A549 (cell line): ENCODE results near the gene COPS4. TPM values are rescaled to one million over a fixed set of nuclear protein-coding genes. Genes with fewer than 3 reads are reported as not detected.

ENCODE experiments used
- ATAC-seq, 2 experiments: fragments of 200-7000 bp in 1 of 2; fragments of >200 bp in 1 of 2; cut with Nextera tagmentation in 1 of 2; cut with Tn5 transposase in 1 of 2; 3 replicates each; pipeline versions ENCODE4 v1.8.0 to v1.9.1; 2018 to 2020; ENCODE audit warnings: mild to moderate bottlenecking in 1 of 2, moderate library complexity in 1 of 2
- CTCF ChIA-PET: fragments of 300-600 bp; sonication (Branson Sonifier 250); formaldehyde crosslinking; extraction: SDS; loops from one replicate; lab custom pipeline; 2021; ENCODE audit warnings: antibody characterized with exemption, inconsistent platforms; lab: Yijun Ruan, JAX
- POLR2A ChIA-PET: fragments of 350-600 bp; formaldehyde crosslinking; extraction: SDS; loops from one replicate; lab custom pipeline; 2021; ENCODE audit warnings: antibody characterized with exemption, inconsistent platforms; lab: Yijun Ruan, JAX
- DNase-seq, 2 experiments: peaks; one replicate each; pipeline versions ENCODE4 v3.0.0 to v3.0.0-alpha.2; 2011 to 2016; ENCODE audit warnings: low read depth in 1 of 2, low spot score in 1 of 2
- FAIRE-seq: peaks from 2 replicates; lab custom pipeline; 2011; peaks lifted over from hg19 to GRCh38; lab: Jason Lieb, UNC
- H3K27ac ChIP-seq, 2 experiments: fragments of >200 bp; sonication (Bioruptor Twin); formaldehyde crosslinking; 3 replicates each; pipeline ENCODE4 v1.5.1; 2016 to 2017
- H3K4me1 ChIP-seq: fragments of >200 bp; sonication (Bioruptor Twin); formaldehyde crosslinking; 3 replicates; pipeline ENCODE4 v1.6.1; 2016
- H3K4me2 ChIP-seq: fragments of >200 bp; sonication (Bioruptor Twin); formaldehyde crosslinking; 3 replicates; pipeline ENCODE4 v1.6.1; 2016
- H3K4me3 ChIP-seq: fragments of >200 bp; sonication (Bioruptor Twin); formaldehyde crosslinking; 3 replicates; pipeline ENCODE4 v1.5.1; 2016
- H3K9me3 ChIP-seq: fragments of >200 bp; sonication (Bioruptor Twin); formaldehyde crosslinking; 3 replicates; pipeline ENCODE4 v1.6.1; 2016
- CEBPB ChIP-seq, 2 experiments: fragments of >200 bp in 1 of 2; sonication (Bioruptor Twin) in 1 of 2; formaldehyde crosslinking in 1 of 2; IDR thresholded peaks; 2 replicates each; pipeline ENCODE4 v1.6.1; 2012 to 2016
- CHD4 ChIP-seq: fragments of 200-600 bp; sonication (generic); IDR thresholded peaks from 2 replicates; pipeline ENCODE4 v1.6.1; 2016; ENCODE audit warnings: antibody characterized with exemption, mild to moderate bottlenecking, borderline replicate concordance
- EHF ChIP-seq: fragments of 250-450 bp; sonication (Bioruptor Pico); IDR thresholded peaks from 2 replicates; pipeline ENCODE4 v1.5.0; 2020; ENCODE audit warnings: mild to moderate bottlenecking
- EHMT2 ChIP-seq: fragments of 200-600 bp; sonication (generic); IDR thresholded peaks from 2 replicates; pipeline ENCODE4 v1.6.1; 2016; ENCODE audit warnings: antibody characterized with exemption, low read depth, mild to moderate bottlenecking, moderate library complexity
- ESRRA ChIP-seq: fragments of 150-350 bp; IDR thresholded peaks from 2 replicates; pipeline ENCODE4 v1.6.1; 2014; ENCODE audit warnings: mild to moderate bottlenecking, low read length, borderline replicate concordance
- FOXS1 ChIP-seq: fragments of 250-450 bp; sonication (Bioruptor Pico); IDR thresholded peaks from 2 replicates; pipeline ENCODE4 v1.5.0; 2020; ENCODE audit warnings: mild to moderate bottlenecking, moderate library complexity
- HOXA7 ChIP-seq: fragments of 250-450 bp; sonication (Bioruptor Pico); IDR thresholded peaks from 2 replicates; pipeline ENCODE4 v1.5.0; 2020; ENCODE audit warnings: mild to moderate bottlenecking, moderate library complexity
- HOXB5 ChIP-seq: fragments of 250-450 bp; sonication (Bioruptor Pico); IDR thresholded peaks from 2 replicates; pipeline ENCODE4 v1.5.0; 2020; ENCODE audit warnings: mild to moderate bottlenecking, moderate library complexity
- JUNB ChIP-seq: fragments of >200 bp; sonication (Bioruptor Twin); formaldehyde crosslinking; IDR thresholded peaks from 2 replicates; pipeline ENCODE4 v1.6.1; 2016
- KDM1A ChIP-seq: fragments of 200-600 bp; sonication (generic); IDR thresholded peaks from 2 replicates; pipeline ENCODE4 v1.6.1; 2016; ENCODE audit warnings: low read depth, mild to moderate bottlenecking
- KDM5A ChIP-seq: fragments of 200-600 bp; sonication (generic); IDR thresholded peaks from 2 replicates; pipeline ENCODE4 v1.6.1; 2016; ENCODE audit warnings: antibody characterized with exemption, mild to moderate bottlenecking
- MAFK ChIP-seq: fragments of 450-650 bp; IDR thresholded peaks from 2 replicates; pipeline ENCODE4 v1.6.1; 2014; ENCODE audit not compliant: partially characterized antibody
- NPAS2 ChIP-seq: fragments of 250-450 bp; sonication (Bioruptor Pico); IDR thresholded peaks from 2 replicates; pipeline ENCODE4 v1.8.0; 2022; ENCODE audit warnings: mild to moderate bottlenecking, moderate library complexity, borderline replicate concordance
- NR3C1 ChIP-seq: fragments of >200 bp; sonication (Bioruptor Twin); formaldehyde crosslinking; IDR thresholded peaks from 3 replicates; pipeline ENCODE4 v1.6.1; 2017
- POLR2AphosphoS2 ChIP-seq: conservative IDR thresholded peaks from 2 replicates; pipeline ENCODE4 v1.6.1; 2012; ENCODE audit warnings: low read length, improper control_type of control experiment, inconsistent platforms
- RARB ChIP-seq: fragments of 250-450 bp; sonication (Bioruptor Pico); IDR thresholded peaks from 2 replicates; pipeline ENCODE4 v1.8.0; 2021; ENCODE audit warnings: mild to moderate bottlenecking, moderate library complexity
- RNF2 ChIP-seq: fragments of 200-600 bp; sonication (generic); IDR thresholded peaks from 2 replicates; pipeline ENCODE4 v1.6.1; 2016; ENCODE audit warnings: low read depth, mild to moderate bottlenecking, antibody characterized with exemption, moderate library complexity, borderline replicate concordance
- SMC3 ChIP-seq: fragments of >200 bp; sonication (Bioruptor Twin); formaldehyde crosslinking; IDR thresholded peaks from 3 replicates; pipeline ENCODE4 v1.6.1; 2018; ENCODE audit warnings: inconsistent platforms
- ZFP36 ChIP-seq: fragments of 450-650 bp; IDR thresholded peaks from 2 replicates; pipeline ENCODE4 v1.6.1; 2014; ENCODE audit warnings: borderline replicate concordance; ENCODE audit not compliant: partially characterized antibody
- ZNF302 ChIP-seq: fragments of 250-450 bp; sonication (Bioruptor Pico); IDR thresholded peaks from 2 replicates; pipeline ENCODE4 v1.9.0; 2021; ENCODE audit warnings: inconsistent platforms, mild to moderate bottlenecking, moderate library complexity
- WGBS: methylation state at CpG from one replicate; pipeline ENCODE4 v1.1.6; 2017; ENCODE audit errors: missing lambda C conversion rate; 5-methylcytosine and 5-hydroxymethylcytosine counted together
- polyA plus RNA-seq, 4 experiments: library from polyadenylated mRNA; depleted of rRNA in 3 of 4; stranded (reverse); fragments of >200 nt; fragmentation: RNase III in 1 of 4; extraction: RNeasy Plus Mini Kit Qiagen cat#74134 plus additional on column Dnase treatment in 1 of 4; gene quantifications; 2 replicates in 3 of 4; 3 replicates in 1 of 4; pipeline ENCODE4 v1.2.3, GENCODE V29; 2011 to 2017
- TF ChIP-seq, protein P1 (sequence below): IDR thresholded peaks from 2 replicates; pipeline ENCODE4 v1.6.1; 2012
- TF ChIP-seq, protein P2 (sequence below): IDR thresholded peaks from 2 replicates; pipeline ENCODE4 v1.6.1; 2012
- TF ChIP-seq, protein P3 (sequence below): fragments of >200 bp; sonication (Bioruptor Twin); formaldehyde crosslinking; IDR thresholded peaks from 3 replicates; pipeline ENCODE4 v1.5.1; 2016

The COPS4 gene
- polyA plus RNA-seq, 2 of the 4 experiments (the other 2 are of a cell fraction), result 36.5 to 36.8 TPM

- TF ChIP-seq, protein P1, sequence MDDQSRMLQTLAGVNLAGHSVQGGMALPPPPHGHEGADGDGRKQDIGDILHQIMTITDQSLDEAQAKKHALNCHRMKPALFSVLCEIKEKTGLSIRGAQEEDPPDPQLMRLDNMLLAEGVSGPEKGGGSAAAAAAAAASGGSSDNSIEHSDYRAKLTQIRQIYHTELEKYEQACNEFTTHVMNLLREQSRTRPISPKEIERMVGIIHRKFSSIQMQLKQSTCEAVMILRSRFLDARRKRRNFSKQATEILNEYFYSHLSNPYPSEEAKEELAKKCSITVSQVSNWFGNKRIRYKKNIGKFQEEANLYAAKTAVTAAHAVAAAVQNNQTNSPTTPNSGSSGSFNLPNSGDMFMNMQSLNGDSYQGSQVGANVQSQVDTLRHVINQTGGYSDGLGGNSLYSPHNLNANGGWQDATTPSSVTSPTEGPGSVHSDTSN, result no peak
- TF ChIP-seq EHF (no peak), HOXB5 (CRISPR knock-in tag) (no peak), CEBPB (IDR thresholded peaks at IDR 0.05) (no peak), KDM5A (no peak), ZNF302 (CRISPR knock-in tag) (no peak), EHMT2 (no peak), HOXA7 (CRISPR knock-in tag) (no peak), MAFK (no peak), NPAS2 (CRISPR knock-in tag) (no peak), KDM1A (no peak), CHD4 (no peak), RARB (CRISPR knock-in tag) (no peak), ZFP36 (no peak), RNF2 (no peak), NR3C1 (no peak), JUNB (no peak), FOXS1 (CRISPR knock-in tag) (no peak), SMC3 (no peak)
- TF ChIP-seq, protein P2, sequence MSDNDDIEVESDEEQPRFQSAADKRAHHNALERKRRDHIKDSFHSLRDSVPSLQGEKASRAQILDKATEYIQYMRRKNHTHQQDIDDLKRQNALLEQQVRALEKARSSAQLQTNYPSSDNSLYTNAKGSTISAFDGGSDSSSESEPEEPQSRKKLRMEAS, result no peak
- TF ChIP-seq, all 56 proteins: peak for 0
- WGBS, result 96% methylated on average over 2 of the region's 2 CpGs
- H3K9me3 ChIP-seq, result no peaks in the 10 kb centered on the region
- H3K27ac ChIP-seq, result no peak overlapping the region
- peaks cover 21% of the 10 kb centered on the region for H3K4me1 ChIP-seq
- DNase-seq (no peak), FAIRE-seq (no peak), ATAC-seq (no peak)
- no peak overlapping the region for H3K4me3 ChIP-seq
- POLR2A ChIA-PET, result no interaction called here
- H3K4me2 ChIP-seq, result no peak overlapping the region
- CTCF ChIA-PET, result interaction anchor here (1.3 to 1.7 kb wide), 2 partner anchors 38 to 94 kb away, joined by 3 to 6 read pairs; no protein-coding TSS in a partner anchor
Measured at GRCh38 chr4:83112231-83112630, 77.2 kb downstream of the COPS4 start.

DNA sequence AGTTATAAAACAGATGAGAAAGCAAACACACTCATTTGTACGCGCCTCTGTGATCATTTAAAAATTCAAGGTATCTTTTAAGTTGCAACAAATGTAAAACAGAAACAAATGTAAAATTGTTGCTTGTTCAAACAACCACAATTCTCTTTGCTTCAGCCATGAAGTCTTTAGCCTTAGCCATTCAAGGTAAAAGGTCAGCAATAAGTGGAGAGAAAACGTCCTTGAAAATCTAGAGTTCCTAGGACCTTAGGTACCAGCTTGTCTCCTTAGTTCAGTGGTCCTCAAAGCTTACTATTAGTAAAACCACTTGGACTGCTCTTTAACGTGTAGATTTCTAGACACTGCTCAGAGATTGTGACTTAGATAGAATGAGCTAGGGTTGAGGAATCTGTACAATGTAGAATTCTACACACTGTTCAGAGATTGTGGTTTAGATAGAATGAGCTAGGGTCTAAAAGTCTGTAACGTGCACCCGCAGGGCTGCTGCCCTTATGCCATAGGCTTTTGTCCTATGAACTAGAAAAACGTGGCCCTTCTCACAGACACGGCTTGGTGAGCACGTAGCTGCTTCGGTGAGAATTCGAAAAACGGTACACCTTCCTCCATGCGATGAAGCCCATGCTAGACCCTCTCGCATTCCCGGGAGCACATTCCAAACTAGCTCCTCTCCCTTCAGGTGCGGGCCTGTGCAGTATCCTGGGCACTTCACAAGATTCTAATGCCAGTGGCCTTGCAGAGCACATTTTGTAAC lies 77.9 kb downstream of the COPS4 start:
- WGBS, result 74% methylated on average over 15 of the region's 16 CpGs
- ATAC-seq, result no peak
- TF ChIP-seq, protein P3, sequence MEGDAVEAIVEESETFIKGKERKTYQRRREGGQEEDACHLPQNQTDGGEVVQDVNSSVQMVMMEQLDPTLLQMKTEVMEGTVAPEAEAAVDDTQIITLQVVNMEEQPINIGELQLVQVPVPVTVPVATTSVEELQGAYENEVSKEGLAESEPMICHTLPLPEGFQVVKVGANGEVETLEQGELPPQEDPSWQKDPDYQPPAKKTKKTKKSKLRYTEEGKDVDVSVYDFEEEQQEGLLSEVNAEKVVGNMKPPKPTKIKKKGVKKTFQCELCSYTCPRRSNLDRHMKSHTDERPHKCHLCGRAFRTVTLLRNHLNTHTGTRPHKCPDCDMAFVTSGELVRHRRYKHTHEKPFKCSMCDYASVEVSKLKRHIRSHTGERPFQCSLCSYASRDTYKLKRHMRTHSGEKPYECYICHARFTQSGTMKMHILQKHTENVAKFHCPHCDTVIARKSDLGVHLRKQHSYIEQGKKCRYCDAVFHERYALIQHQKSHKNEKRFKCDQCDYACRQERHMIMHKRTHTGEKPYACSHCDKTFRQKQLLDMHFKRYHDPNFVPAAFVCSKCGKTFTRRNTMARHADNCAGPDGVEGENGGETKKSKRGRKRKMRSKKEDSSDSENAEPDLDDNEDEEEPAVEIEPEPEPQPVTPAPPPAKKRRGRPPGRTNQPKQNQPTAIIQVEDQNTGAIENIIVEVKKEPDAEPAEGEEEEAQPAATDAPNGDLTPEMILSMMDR, result no peak
- no peak for TF ChIP-seq POLR2AphosphoS2
- TF ChIP-seq RNF2, result no peak
- no peak for TF ChIP-seq ESRRA
- TF ChIP-seq HOXA7 (CRISPR knock-in tag), result no peak
- DNase-seq, result no peak
- no peak overlapping the region for H3K4me2 ChIP-seq
- no peak overlapping the region for H3K27ac ChIP-seq
- no peaks in the 10 kb centered on the region for H3K9me3 ChIP-seq
- no peak for FAIRE-seq
- ChIA-PET POLR2A (no interaction called here), CTCF (interaction anchor here (1.7 kb wide), 1 partner anchor 39 kb away, joined by 6 read pairs; no protein-coding TSS in a partner anchor)
- H3K4me1 ChIP-seq, result peaks cover 21% of the 10 kb centered on the region
- H3K4me3 ChIP-seq, result no peak overlapping the region
